Liver (tissue), 9 donors: ENCODE data around the gene PIEZO1. TPM values are rescaled to one million over a fixed set of nuclear protein-coding genes. Genes with fewer than 3 reads are reported as not detected.

ENCODE experiments used
- DNase-seq: peaks from one replicate; pipeline ENCODE4 v3.0.0-alpha.2; 2017; ENCODE audit warnings: low spot score
- H3K27ac ChIP-seq, 2 donors: one replicate each; pipeline ENCODE4 v1.7.0; 2013; ENCODE audit warnings: inconsistent platforms in 2 of 2, low read length in 2 of 2, control low read depth in 1 of 2, low read depth in 1 of 2, mild to moderate bottlenecking in 1 of 2
- H3K27me3 ChIP-seq, 4 donors: one replicate each; pipeline versions ENCODE4 v1.6.1 to v1.7.0; 2013; ENCODE audit warnings: low read length in 3 of 4, inconsistent platforms in 1 of 4, mild to moderate bottlenecking in 1 of 4, moderate library complexity in 1 of 4; ENCODE audit not compliant: control insufficient read depth in 4 of 4, insufficient read depth in 4 of 4
- H3K36me3 ChIP-seq, 4 donors: one replicate each; pipeline versions ENCODE4 v1.6.1 to v1.7.0; 2013; ENCODE audit warnings: low read length in 3 of 4, mild to moderate bottlenecking in 3 of 4, low read depth in 1 of 4, moderate library complexity in 1 of 4; ENCODE audit not compliant: control insufficient read depth in 4 of 4, insufficient read depth in 3 of 4
- H3K4me1 ChIP-seq, 4 donors: one replicate each; pipeline versions ENCODE4 v1.6.1 to v1.7.0; 2013; ENCODE audit warnings: low read length in 3 of 4, mild to moderate bottlenecking in 3 of 4, moderate library complexity in 1 of 4; ENCODE audit not compliant: control insufficient read depth in 4 of 4, insufficient read depth in 4 of 4
- H3K4me3 ChIP-seq, 3 donors: one replicate each; pipeline versions ENCODE4 v1.6.1 to v1.7.0; 2013; ENCODE audit warnings: low read length in 3 of 3, control low read depth in 1 of 3, low read depth in 1 of 3, mild to moderate bottlenecking in 1 of 3
- H3K9ac ChIP-seq, 2 donors: one replicate each; pipeline ENCODE4 v1.7.0; 2013; ENCODE audit warnings: low read length in 2 of 2, mild to moderate bottlenecking in 2 of 2, moderate library complexity in 2 of 2, control low read depth in 1 of 2, low read depth in 1 of 2
- H3K9me3 ChIP-seq, 4 donors: one replicate each; pipeline versions ENCODE4 v1.6.1 to v1.7.0; 2013; ENCODE audit warnings: low read length in 3 of 4; ENCODE audit not compliant: control insufficient read depth in 4 of 4
- FOXA1 ChIP-seq: IDR thresholded peaks from 2 replicates; pipeline ENCODE4 v1.6.1; 2016; ENCODE audit warnings: antibody characterized with exemption
- FOXA2 ChIP-seq: IDR thresholded peaks from 2 replicates; pipeline ENCODE4 v1.6.1; 2016; ENCODE audit warnings: antibody characterized with exemption
- HNF4A ChIP-seq, 2 donors: conservative IDR thresholded peaks; 2 replicates each; pipeline ENCODE4 v1.6.1; 2016; ENCODE audit warnings: antibody characterized with exemption in 2 of 2, mild to moderate bottlenecking in 2 of 2
- HNF4G ChIP-seq: IDR thresholded peaks from 2 replicates; pipeline ENCODE4 v1.6.1; 2016; ENCODE audit warnings: antibody characterized with exemption
- RAD21 ChIP-seq, 2 donors: IDR thresholded peaks; 2 replicates each; pipeline ENCODE4 v1.6.1; 2016; ENCODE audit warnings: antibody characterized with exemption in 2 of 2, mild to moderate bottlenecking in 2 of 2
- RXRA ChIP-seq, 2 donors: IDR thresholded peaks; 2 replicates each; pipeline ENCODE4 v1.6.1; 2017 to 2018; ENCODE audit warnings: antibody characterized with exemption in 2 of 2, mild to moderate bottlenecking in 1 of 2
- SP1 ChIP-seq: IDR thresholded peaks from 2 replicates; pipeline ENCODE4 v1.6.1; 2018; ENCODE audit warnings: antibody characterized with exemption, mild to moderate bottlenecking
- TAF1 ChIP-seq: conservative IDR thresholded peaks from 2 replicates; pipeline ENCODE4 v1.6.1; 2016; ENCODE audit warnings: antibody characterized with exemption, mild to moderate bottlenecking
- YY1 ChIP-seq: IDR thresholded peaks from 2 replicates; pipeline ENCODE4 v1.6.1; 2016; ENCODE audit warnings: antibody characterized with exemption, mild to moderate bottlenecking
- WGBS: extraction: QIAGEN DNeasy Blood & Tissue Kit; methylation state at CpG from one replicate; pipeline ENCODE4 v1.1.7; 2013; 5-methylcytosine and 5-hydroxymethylcytosine counted together
- polyA plus RNA-seq, 2 donors: library from polyadenylated mRNA; stranded (reverse) in 1 of 2; unstranded in 1 of 2; fragments of 200-250 nt in 1 of 2; fragments of >200 nt in 1 of 2; fragmentation: Nextera tagmentation in 1 of 2; extraction: Ambion mirVana in 1 of 2; gene quantifications; one replicate each; pipeline versions ENCODE4 v1.2.1 to v1.2.3, GENCODE V29; 2013 to 2015
- total RNA-seq, 2 donors: library from RNA; depleted of rRNA; stranded (reverse); fragments of >200 nt; gene quantifications; one replicate each; pipeline ENCODE4 v1.2.3, GENCODE V29; 2014
- TF ChIP-seq, protein P1 (sequence below): IDR thresholded peaks from 2 replicates; pipeline ENCODE4 v1.6.1; 2016; ENCODE audit warnings: antibody characterized with exemption
- TF ChIP-seq, protein P2 (sequence below): IDR thresholded peaks from 2 replicates; pipeline ENCODE4 v1.6.1; 2016; ENCODE audit warnings: antibody characterized with exemption
- TF ChIP-seq, protein P3 (sequence below): fragments of 150-350 bp; IDR thresholded peaks from 2 replicates; pipeline ENCODE4 v1.5.1; 2017; ENCODE audit warnings: improper control_type of control experiment, low read depth, low read length; ENCODE audit not compliant: missing input control
- donor health status: healthy.
- donor health status: healthy.
- donor health status: healthy.
- donor health status: healthy.
- donor health status: healthy.

PIEZO1 gene
- total and polyA plus RNA-seq, 4 donors = 15.3 to 74.7 (median 59.2) TPM

DNA sequence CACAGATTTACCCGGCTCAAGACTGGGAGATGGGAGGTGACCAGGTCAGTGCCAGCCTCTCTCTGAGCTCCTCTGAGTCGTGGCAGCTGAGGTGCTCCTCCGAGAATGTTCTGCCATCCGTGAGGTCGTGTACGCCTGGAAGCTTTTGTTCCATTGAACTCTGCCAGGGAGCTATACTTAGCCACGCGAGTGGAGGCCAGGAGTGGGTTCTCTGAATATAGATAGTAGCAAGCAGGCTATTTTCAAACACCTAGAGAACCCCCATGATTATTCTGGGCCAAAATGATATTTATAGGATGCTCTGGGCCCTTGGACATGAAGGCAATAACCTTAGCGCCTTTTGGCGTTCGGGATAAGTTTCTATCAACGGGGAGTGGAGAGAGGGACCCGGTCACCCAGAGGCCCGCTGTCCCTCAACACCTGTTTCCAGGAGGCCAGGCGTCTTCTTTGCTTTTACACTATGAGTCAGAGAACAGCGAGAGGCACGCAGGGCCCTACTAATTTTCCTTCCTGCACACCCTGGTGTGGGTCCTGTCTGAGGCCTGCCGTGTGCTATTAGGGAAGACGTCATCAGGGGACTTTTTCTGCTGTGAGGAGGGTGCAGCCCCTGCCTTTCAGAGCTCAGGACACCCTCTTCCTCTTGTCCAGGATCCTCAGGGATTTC is 111.2 kb downstream of the PIEZO1 start:
- no peaks in the 10 kb centered on the region for H3K4me1 ChIP-seq
- H3K9ac ChIP-seq = no peak overlapping the region
- WGBS = 94% methylated on average over 19 of the region's 19 CpGs
- TF ChIP-seq RAD21 (IDR thresholded peaks at IDR 0.05) (no peak), RXRA (IDR thresholded peaks at IDR 0.05) (no peak), SP1 (no peak), FOXA1 (no peak), FOXA2 (no peak), HNF4A (conservative IDR thresholded peaks at IDR 0.05) (no peak), HNF4G (no peak)
- TF ChIP-seq, protein P1, sequence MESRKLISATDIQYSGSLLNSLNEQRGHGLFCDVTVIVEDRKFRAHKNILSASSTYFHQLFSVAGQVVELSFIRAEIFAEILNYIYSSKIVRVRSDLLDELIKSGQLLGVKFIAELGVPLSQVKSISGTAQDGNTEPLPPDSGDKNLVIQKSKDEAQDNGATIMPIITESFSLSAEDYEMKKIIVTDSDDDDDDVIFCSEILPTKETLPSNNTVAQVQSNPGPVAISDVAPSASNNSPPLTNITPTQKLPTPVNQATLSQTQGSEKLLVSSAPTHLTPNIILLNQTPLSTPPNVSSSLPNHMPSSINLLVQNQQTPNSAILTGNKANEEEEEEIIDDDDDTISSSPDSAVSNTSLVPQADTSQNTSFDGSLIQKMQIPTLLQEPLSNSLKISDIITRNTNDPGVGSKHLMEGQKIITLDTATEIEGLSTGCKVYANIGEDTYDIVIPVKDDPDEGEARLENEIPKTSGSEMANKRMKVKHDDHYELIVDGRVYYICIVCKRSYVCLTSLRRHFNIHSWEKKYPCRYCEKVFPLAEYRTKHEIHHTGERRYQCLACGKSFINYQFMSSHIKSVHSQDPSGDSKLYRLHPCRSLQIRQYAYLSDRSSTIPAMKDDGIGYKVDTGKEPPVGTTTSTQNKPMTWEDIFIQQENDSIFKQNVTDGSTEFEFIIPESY = no peak
- TF ChIP-seq, protein P2, sequence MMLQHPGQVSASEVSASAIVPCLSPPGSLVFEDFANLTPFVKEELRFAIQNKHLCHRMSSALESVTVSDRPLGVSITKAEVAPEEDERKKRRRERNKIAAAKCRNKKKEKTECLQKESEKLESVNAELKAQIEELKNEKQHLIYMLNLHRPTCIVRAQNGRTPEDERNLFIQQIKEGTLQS = no peak
- TF ChIP-seq, protein P3, sequence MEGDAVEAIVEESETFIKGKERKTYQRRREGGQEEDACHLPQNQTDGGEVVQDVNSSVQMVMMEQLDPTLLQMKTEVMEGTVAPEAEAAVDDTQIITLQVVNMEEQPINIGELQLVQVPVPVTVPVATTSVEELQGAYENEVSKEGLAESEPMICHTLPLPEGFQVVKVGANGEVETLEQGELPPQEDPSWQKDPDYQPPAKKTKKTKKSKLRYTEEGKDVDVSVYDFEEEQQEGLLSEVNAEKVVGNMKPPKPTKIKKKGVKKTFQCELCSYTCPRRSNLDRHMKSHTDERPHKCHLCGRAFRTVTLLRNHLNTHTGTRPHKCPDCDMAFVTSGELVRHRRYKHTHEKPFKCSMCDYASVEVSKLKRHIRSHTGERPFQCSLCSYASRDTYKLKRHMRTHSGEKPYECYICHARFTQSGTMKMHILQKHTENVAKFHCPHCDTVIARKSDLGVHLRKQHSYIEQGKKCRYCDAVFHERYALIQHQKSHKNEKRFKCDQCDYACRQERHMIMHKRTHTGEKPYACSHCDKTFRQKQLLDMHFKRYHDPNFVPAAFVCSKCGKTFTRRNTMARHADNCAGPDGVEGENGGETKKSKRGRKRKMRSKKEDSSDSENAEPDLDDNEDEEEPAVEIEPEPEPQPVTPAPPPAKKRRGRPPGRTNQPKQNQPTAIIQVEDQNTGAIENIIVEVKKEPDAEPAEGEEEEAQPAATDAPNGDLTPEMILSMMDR = no peak
- no peaks in the 10 kb centered on the region for H3K27me3 ChIP-seq
- no peak for DNase-seq
- no peak overlapping the region for H3K4me3 ChIP-seq
- H3K36me3 ChIP-seq = peaks cover 0 to 8% (median 0%) of the 10 kb centered on the region in 4 donors
- H3K27ac ChIP-seq = no peak overlapping the region
- no peaks in the 10 kb centered on the region for H3K9me3 ChIP-seq

DNA sequence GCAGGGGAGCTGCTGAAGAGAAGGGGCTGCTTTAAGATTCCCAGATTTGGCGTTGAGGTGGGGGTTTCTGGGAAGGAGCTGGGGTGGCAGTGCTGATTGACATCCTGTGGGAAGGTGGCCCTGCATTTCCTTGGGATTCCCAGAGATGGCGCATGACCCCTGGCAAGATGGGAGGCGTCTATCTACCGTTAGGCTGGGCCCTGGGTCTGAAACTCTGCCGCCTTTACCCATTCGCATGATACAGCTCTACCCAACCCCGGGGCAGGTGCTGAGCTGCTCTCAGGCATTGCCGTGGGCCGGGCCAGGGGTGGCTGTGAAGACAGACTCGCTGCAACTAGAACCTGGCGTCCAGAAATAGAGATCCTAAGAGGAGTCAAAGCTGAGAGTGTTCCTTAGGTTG is 112.2 kb downstream of the PIEZO1 start:
- 83% methylated on average over 11 of the region's 11 CpGs for WGBS
- Histone ChIP-seq H3K27ac (no peak overlapping the region), H3K36me3 (peaks cover 0 to 8% (median 1%) of the 10 kb centered on the region in 4 donors), H3K4me1 (no peaks in the 10 kb centered on the region), H3K9me3 (no peaks in the 10 kb centered on the region), H3K4me3 (no peak overlapping the region), H3K9ac (no peak overlapping the region), H3K27me3 (no peaks in the 10 kb centered on the region)
- no peak for DNase-seq
- no peak for TF ChIP-seq YY1
- TF ChIP-seq HNF4G = no peak
- no peak for TF ChIP-seq RXRA (IDR thresholded peaks at IDR 0.05)
- TF ChIP-seq, protein P3 = no peak
- TF ChIP-seq SP1 = no peak
- TF ChIP-seq TAF1 = no peak
